Progenitor cell of endocrine pancreas (in vitro differentiated cells): Measurements from ENCODE around the gene TEX19. TPM values are rescaled to one million over a fixed set of nuclear protein-coding genes. Genes with fewer than 3 reads are reported as not detected.

ENCODE experiments used
- DNase-seq: peaks from one replicate; pipeline ENCODE4 v3.0.0; 2021; ENCODE audit warnings: low spot score; ENCODE audit not compliant: unreplicated experiment
- H3K27ac Mint-ChIP-seq: 2 replicates; pipeline ENCODE4 v1.8.0; 2021; ENCODE audit warnings: mild to moderate bottlenecking, moderate library complexity, mixed read lengths
- H3K27me3 Mint-ChIP-seq: 2 replicates; pipeline ENCODE4 v1.8.0; 2021; ENCODE audit warnings: mixed read lengths
- H3K36me3 Mint-ChIP-seq: 2 replicates; pipeline ENCODE4 v1.8.0; 2022; ENCODE audit warnings: mixed read lengths; ENCODE audit not compliant: insufficient read depth
- H3K4me1 Mint-ChIP-seq: 2 replicates; pipeline ENCODE4 v1.8.0; 2021; ENCODE audit warnings: low read depth, mixed read lengths
- H3K4me3 Mint-ChIP-seq: 2 replicates; pipeline ENCODE4 v1.8.0; 2021; ENCODE audit warnings: low read depth, mild to moderate bottlenecking, moderate library complexity, mixed read lengths
- H3K9me3 Mint-ChIP-seq: 2 replicates; pipeline ENCODE4 v1.8.0; 2021; ENCODE audit warnings: low read depth, mixed read lengths
- total RNA-seq: library from RNA; stranded (reverse); gene quantifications from 2 replicates; pipeline ENCODE4 v1.2.1, GENCODE V29; 2021
- TF ChIP-seq, protein P1 (sequence below): fragments of 200-600 bp; sonication (generic); IDR thresholded peaks from one replicate; pipeline ENCODE4 v1.5.0; 2021; ENCODE audit warnings: antibody characterized with exemption, mild to moderate bottlenecking; ENCODE audit not compliant: unreplicated experiment

Gene TEX19
- total RNA-seq, 1 donor from 2014 or later: not detected

- Mint-ChIP-seq H3K4me1 (peaks cover 10% of the 10 kb centered on the region), H3K36me3 (no peaks in the 10 kb centered on the region), H3K27ac (no peak overlapping the region), H3K27me3 (peaks cover 46% of the 10 kb centered on the region), H3K9me3 (no peaks in the 10 kb centered on the region), H3K4me3 (no peak overlapping the region)
- TF ChIP-seq, protein P1, sequence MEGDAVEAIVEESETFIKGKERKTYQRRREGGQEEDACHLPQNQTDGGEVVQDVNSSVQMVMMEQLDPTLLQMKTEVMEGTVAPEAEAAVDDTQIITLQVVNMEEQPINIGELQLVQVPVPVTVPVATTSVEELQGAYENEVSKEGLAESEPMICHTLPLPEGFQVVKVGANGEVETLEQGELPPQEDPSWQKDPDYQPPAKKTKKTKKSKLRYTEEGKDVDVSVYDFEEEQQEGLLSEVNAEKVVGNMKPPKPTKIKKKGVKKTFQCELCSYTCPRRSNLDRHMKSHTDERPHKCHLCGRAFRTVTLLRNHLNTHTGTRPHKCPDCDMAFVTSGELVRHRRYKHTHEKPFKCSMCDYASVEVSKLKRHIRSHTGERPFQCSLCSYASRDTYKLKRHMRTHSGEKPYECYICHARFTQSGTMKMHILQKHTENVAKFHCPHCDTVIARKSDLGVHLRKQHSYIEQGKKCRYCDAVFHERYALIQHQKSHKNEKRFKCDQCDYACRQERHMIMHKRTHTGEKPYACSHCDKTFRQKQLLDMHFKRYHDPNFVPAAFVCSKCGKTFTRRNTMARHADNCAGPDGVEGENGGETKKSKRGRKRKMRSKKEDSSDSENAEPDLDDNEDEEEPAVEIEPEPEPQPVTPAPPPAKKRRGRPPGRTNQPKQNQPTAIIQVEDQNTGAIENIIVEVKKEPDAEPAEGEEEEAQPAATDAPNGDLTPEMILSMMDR: no peak
- DNase-seq: no peak
Observed at GRCh38 chr17:82331345-82331939, 27.6 kb upstream of the TEX19 start.

- peak overlapping the region; percentile 16 for H3K4me3 Mint-ChIP-seq
- H3K4me1 Mint-ChIP-seq: peaks cover 10% of the 10 kb centered on the region
- TF ChIP-seq, protein P1: no peak
- H3K27me3 Mint-ChIP-seq: peaks cover 44% of the 10 kb centered on the region
- no peaks in the 10 kb centered on the region for H3K9me3 Mint-ChIP-seq
- DNase-seq: no peak
- no peak overlapping the region for H3K27ac Mint-ChIP-seq
- H3K36me3 Mint-ChIP-seq: no peaks in the 10 kb centered on the region
Observed at GRCh38 chr17:82332669-82333278, 26.3 kb upstream of the TEX19 start.

GRCh38 chr17:82333279-82334171 lies 25.5 kb upstream of the TEX19 start, which contains the start of gene SECTM1:
Gene SECTM1 (minus strand): TSS chr17:82333766. CDS start chr17:82327240, 6,526 bp downstream.
- TF ChIP-seq, protein P1: no peak
- no peak for DNase-seq
- Mint-ChIP-seq H3K9me3 (no peaks in the 10 kb centered on the region), H3K36me3 (no peaks in the 10 kb centered on the region), H3K27me3 (peaks cover 47% of the 10 kb centered on the region), H3K27ac (no peak within 1 kb of the TSS), H3K4me1 (peaks cover 9% of the 10 kb centered on the region), H3K4me3 (peak within 1 kb of the TSS; percentile 16)

DNA sequence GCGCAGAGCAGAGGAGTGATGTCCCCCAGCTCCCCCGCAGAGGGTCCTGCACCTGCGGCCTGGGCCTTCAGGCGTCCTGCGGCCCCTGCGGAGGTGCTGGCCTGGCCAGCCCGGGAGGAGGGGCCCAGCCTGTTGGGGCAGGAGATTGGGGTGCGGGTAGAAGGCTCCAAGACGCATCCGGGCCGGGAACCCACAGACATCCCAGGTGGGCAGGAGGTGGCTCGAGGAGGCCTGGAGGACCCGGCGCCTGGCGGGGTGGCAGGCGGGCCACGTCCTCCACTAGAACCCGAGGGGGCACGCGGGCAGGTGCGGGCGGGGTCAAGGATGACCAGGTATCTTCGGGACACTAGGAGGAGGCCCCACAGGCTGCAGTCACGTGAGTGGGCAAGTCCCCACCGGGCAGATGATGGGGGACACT lies 24.8 kb upstream of the TEX19 start:
- TF ChIP-seq, protein P1: no peak
- Mint-ChIP-seq H3K27ac (no peak overlapping the region), H3K36me3 (no peaks in the 10 kb centered on the region), H3K4me3 (no peak overlapping the region), H3K9me3 (no peaks in the 10 kb centered on the region), H3K4me1 (peaks cover 9% of the 10 kb centered on the region), H3K27me3 (peaks cover 52% of the 10 kb centered on the region)
- no peak for DNase-seq
